SJCRH30 (cell line): ENCODE data around the gene FSTL4. TPM values are rescaled to one million over a fixed set of nuclear protein-coding genes. Genes with fewer than 3 reads are reported as not detected.
A peak's percentile ranks its signal among the peaks of the same experiment; 100 is the strongest.

Experiments used
- DNase-seq, 2 experiments: peaks; one replicate each; pipeline ENCODE4 v3.0.0-alpha.2; 2015 to 2020
- H3K27ac ChIP-seq: fragments of 250-450 bp; sonication (Bioruptor Pico); 2 replicates; pipeline ENCODE4 v1.5.1; 2020; ENCODE audit warnings: mild to moderate bottlenecking, moderate library complexity
- H3K27me3 ChIP-seq: fragments of 250-450 bp; sonication (Bioruptor Pico); 2 replicates; pipeline ENCODE4 v1.5.1; 2020; ENCODE audit warnings: mild to moderate bottlenecking, moderate library complexity
- H3K36me3 ChIP-seq: fragments of 250-450 bp; sonication (Bioruptor Pico); 2 replicates; pipeline ENCODE4 v1.5.1; 2020; ENCODE audit warnings: mild to moderate bottlenecking, moderate library complexity
- H3K4me1 ChIP-seq: fragments of 250-450 bp; sonication (Bioruptor Pico); 2 replicates; pipeline ENCODE4 v1.5.1; 2020; ENCODE audit warnings: mild to moderate bottlenecking, moderate library complexity
- H3K4me3 ChIP-seq: fragments of 250-450 bp; sonication (Bioruptor Pico); 2 replicates; pipeline ENCODE4 v1.5.1; 2020; ENCODE audit warnings: mild to moderate bottlenecking, moderate library complexity
- H3K9me3 ChIP-seq: fragments of 250-450 bp; sonication (Bioruptor Pico); replicated peaks from 2 replicates; pipeline ENCODE4 v1.5.1; 2020; ENCODE audit warnings: mild to moderate bottlenecking, moderate library complexity
- total RNA-seq: library from RNA; depleted of rRNA; stranded (reverse); fragments of >200 nt; shearing (Covaris generic); gene quantifications from 2 replicates; pipeline ENCODE4 v1.2.3, GENCODE V29; 2014

The FSTL4 gene
- total RNA-seq, 1 experiment from 2014 or later, result 7.1 TPM

GRCh38 chr5:133406208-133406976 lies 205.9 kb downstream of the FSTL4 start:
- DNase-seq, result no peak
- H3K4me3 ChIP-seq, result no peak overlapping the region

DNA sequence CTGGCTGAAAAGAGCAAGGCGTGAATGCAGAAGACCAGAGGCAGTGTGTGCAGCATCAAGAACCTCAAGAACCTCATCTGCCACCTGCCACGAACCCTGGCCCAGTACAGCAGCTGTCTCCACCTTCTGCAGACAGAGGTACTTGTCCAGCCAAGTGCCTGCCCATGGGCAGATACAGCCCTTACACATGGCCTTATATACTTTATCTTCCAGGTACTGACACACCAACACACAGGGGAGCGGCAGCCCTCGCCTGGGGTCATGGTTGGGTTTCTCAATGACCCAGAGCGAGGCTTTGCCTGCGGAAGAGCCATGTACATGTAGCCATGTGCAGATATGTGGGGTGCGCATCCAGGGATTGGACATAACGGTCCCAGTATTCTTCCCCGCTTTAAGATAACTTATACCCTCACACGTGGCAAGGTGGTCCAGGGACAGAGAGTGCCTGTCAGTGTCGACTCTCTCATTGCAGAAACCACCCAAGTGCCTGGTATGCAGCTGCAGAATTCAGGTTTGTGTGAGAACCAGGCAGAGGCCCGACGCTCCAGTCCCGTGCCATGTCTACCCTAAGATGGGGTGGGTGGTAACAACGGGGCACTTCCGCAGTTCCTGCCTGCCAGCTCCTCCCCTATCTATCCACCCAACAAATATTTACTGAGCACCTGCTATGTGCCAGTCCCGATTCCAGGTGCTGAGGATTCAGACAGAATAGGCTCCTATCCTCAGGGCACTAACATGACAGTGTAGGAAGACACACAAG lies 206.9 kb downstream of the FSTL4 start:
- H3K4me1 ChIP-seq, result no peaks in the 10 kb centered on the region
- H3K27ac ChIP-seq, result no peak overlapping the region
- H3K4me3 ChIP-seq, result no peak overlapping the region
- no peaks in the 10 kb centered on the region for H3K9me3 ChIP-seq
- H3K27me3 ChIP-seq, result no peaks in the 10 kb centered on the region
- no peaks in the 10 kb centered on the region for H3K36me3 ChIP-seq
- DNase-seq, result no peak

More at GRCh38 chr5:133406208-133406976, 205.9 kb downstream of the FSTL4 start:
- no peaks in the 10 kb centered on the region for H3K4me1 ChIP-seq
- H3K27me3 ChIP-seq, result no peaks in the 10 kb centered on the region
- H3K9me3 ChIP-seq, result no peaks in the 10 kb centered on the region
- H3K27ac ChIP-seq, result no peak overlapping the region
- no peaks in the 10 kb centered on the region for H3K36me3 ChIP-seq

DNA sequence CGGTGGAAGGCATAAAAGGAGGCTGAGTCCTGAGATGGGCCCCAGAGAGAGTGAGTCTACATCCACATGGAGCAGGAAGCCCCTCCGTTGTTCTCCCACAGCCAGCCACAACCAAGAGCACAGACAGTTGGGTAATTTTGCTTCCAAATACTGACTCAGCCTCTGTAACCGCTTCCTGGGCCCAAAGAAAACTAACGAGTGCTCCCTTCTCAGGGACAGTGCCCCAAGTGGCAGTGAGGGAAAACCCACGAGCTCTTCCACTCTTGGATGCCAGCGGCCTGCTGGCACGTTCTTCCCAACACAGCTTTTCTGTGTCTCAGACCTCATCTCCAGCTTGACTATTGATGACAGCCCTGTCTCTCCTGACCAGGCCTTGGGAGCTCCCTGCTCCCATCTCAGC lies 207.6 kb downstream of the FSTL4 start:
- no peak for DNase-seq
- Histone ChIP-seq H3K27ac (no peak overlapping the region), H3K9me3 (no peaks in the 10 kb centered on the region), H3K4me1 (no peaks in the 10 kb centered on the region), H3K36me3 (no peaks in the 10 kb centered on the region), H3K27me3 (no peaks in the 10 kb centered on the region), H3K4me3 (no peak overlapping the region)

GRCh38 chr5:133403741-133404364 lies 208.5 kb downstream of the FSTL4 start:
- no peak for DNase-seq
- H3K36me3 ChIP-seq, result no peaks in the 10 kb centered on the region
- H3K4me1 ChIP-seq, result no peaks in the 10 kb centered on the region
- no peaks in the 10 kb centered on the region for H3K9me3 ChIP-seq
- H3K27ac ChIP-seq, result no peak overlapping the region
- no peaks in the 10 kb centered on the region for H3K27me3 ChIP-seq
- no peak overlapping the region for H3K4me3 ChIP-seq

- H3K4me1 ChIP-seq, result no peaks in the 10 kb centered on the region
- H3K27me3 ChIP-seq, result no peaks in the 10 kb centered on the region
- H3K4me3 ChIP-seq, result no peak overlapping the region
- H3K36me3 ChIP-seq, result no peaks in the 10 kb centered on the region
- no peak overlapping the region for H3K27ac ChIP-seq
- no peaks in the 10 kb centered on the region for H3K9me3 ChIP-seq
- no peak for DNase-seq
These were observed 209.6 kb downstream of the FSTL4 start for GRCh38 chr5:133402775-133403174.

GRCh38 chr5:133401731-133402347 lies 210.5 kb downstream of the FSTL4 start:
- no peaks in the 10 kb centered on the region for H3K9me3 ChIP-seq
- H3K4me3 ChIP-seq, result no peak overlapping the region
- no peaks in the 10 kb centered on the region for H3K27me3 ChIP-seq
- no peak overlapping the region for H3K27ac ChIP-seq
- no peaks in the 10 kb centered on the region for H3K4me1 ChIP-seq
- no peak for DNase-seq
- H3K36me3 ChIP-seq, result no peaks in the 10 kb centered on the region

DNA sequence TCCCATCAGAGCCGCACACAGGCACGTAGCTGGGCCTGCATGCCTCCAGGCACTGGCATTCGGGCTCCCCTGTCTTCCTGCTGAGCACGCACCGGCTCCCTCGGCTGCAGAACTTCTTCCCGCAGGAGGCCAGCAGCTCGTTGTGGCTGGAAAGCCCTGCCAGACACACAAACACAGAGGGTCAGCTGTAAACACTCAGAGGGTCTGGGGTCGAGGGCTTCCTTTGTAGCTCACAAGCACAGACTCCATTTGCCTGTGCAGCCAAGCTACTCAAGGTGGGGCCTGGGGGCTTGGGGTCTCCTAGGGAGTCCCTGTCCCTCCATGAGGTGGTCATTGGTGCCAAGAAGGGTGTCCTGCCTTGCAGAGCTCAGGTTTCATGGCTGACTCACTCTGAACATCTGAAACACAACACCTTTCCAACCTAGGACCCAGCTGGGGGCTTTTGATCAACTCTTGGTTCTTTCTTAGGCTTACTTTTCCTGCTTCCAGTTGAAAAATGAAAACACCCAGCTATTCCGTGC lies 211.4 kb downstream of the FSTL4 start:
- no peak for DNase-seq
- H3K4me1 ChIP-seq, result no peaks in the 10 kb centered on the region
- H3K27me3 ChIP-seq, result no peaks in the 10 kb centered on the region
- no peak overlapping the region for H3K27ac ChIP-seq
- H3K4me3 ChIP-seq, result no peak overlapping the region
- no peaks in the 10 kb centered on the region for H3K9me3 ChIP-seq
- no peaks in the 10 kb centered on the region for H3K36me3 ChIP-seq

GRCh38 chr5:133400120-133400519 lies 212.2 kb downstream of the FSTL4 start:
- Histone ChIP-seq H3K4me1 (no peaks in the 10 kb centered on the region), H3K4me3 (no peak overlapping the region), H3K9me3 (no peaks in the 10 kb centered on the region), H3K36me3 (no peaks in the 10 kb centered on the region), H3K27me3 (no peaks in the 10 kb centered on the region), H3K27ac (no peak overlapping the region)
- DNase-seq, result no peak

DNA sequence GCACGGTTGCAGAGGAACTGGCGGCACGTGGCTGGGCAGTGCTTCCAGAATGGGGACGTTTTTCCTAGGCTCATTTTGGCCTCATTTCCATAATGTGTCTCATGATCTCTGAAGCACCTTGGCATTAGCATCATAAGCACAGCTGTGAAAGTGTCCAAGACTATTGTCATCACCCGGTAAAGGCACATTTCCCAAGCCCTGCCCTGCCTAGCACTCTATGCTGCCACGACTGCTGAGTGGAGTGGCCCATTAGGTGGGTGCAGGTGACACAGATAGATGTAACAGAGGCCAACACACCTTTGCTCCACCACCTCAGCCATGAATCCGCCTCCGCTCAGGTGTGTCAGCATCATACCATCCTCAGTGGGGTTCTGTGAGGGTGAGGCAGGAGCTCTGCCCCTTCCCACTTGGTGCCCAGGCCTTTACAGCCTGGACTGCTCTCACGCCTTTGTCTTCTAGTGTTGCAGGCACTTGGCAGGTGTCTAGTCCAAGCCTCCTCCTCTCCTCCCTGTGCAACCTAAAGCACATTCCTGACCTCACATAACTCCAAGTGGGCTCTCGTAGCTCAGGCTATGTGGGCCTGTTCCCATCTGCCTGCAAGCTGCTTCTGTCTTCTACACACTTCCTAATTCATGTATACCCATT lies 213.0 kb downstream of the FSTL4 start:
- Histone ChIP-seq H3K27me3 (no peaks in the 10 kb centered on the region), H3K4me1 (no peaks in the 10 kb centered on the region), H3K27ac (no peak overlapping the region), H3K4me3 (no peak overlapping the region), H3K36me3 (no peaks in the 10 kb centered on the region), H3K9me3 (no peaks in the 10 kb centered on the region)
- no peak for DNase-seq

DNA sequence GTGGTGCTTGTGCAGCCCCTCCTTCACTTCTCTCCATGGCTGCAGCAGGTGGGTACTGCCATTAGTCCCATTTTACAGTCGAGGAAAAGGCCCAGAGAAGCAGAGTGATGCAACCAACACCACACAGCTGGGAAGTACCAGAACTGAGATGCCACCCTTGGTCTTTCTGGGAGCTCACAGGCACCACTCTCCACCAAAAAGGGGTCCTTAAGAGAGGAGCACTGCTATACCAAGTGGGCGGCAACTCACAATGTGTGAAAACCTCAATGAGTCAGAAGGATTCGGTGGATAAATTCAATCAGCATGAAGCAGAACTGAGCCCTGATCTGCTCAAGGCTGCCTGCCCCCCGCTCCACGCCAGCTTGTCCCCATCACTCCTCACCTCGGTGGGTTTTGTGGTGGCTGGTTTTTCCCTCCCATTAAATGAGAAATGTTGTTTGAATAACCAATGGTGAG lies 213.7 kb downstream of the FSTL4 start:
- Histone ChIP-seq H3K4me3 (no peak overlapping the region), H3K4me1 (no peaks in the 10 kb centered on the region), H3K9me3 (no peaks in the 10 kb centered on the region), H3K27ac (no peak overlapping the region), H3K27me3 (no peaks in the 10 kb centered on the region), H3K36me3 (no peaks in the 10 kb centered on the region)
- no peak for DNase-seq

DNA sequence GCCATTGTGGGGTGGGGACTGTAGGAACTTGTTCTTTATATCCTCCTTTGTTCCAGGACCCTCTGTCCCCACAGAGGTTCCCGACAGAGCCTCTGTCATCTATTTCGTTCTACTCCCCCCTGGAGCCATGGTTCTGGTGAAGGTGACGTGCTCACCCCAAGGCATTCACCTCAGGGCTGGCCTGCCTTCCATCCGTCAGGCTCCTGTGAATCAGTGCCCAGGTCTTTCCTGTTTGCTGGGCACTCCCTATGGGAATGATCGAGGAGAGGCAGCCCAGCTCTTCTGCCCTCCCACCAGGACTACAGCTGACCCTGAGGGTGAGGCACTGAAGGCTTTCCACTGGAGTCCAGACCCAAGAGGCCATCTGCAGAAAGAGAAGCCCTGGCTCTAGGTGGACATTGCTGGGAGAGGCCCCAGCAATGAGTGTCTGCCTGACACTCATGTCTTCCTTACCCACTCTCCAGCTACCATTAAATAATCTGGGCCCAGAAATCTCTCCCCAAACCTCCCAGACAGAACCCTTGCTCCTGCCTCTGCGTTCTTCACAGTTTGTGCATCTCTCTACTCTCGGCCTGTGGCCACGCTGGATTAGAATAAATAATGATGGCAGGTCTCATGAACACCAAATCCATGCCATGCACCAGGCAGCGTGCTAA lies 214.2 kb downstream of the FSTL4 start:
- no peak for DNase-seq
- Histone ChIP-seq H3K9me3 (no peaks in the 10 kb centered on the region), H3K36me3 (no peaks in the 10 kb centered on the region), H3K27ac (no peak overlapping the region), H3K27me3 (no peaks in the 10 kb centered on the region), H3K4me3 (no peak overlapping the region), H3K4me1 (no peaks in the 10 kb centered on the region)

DNA sequence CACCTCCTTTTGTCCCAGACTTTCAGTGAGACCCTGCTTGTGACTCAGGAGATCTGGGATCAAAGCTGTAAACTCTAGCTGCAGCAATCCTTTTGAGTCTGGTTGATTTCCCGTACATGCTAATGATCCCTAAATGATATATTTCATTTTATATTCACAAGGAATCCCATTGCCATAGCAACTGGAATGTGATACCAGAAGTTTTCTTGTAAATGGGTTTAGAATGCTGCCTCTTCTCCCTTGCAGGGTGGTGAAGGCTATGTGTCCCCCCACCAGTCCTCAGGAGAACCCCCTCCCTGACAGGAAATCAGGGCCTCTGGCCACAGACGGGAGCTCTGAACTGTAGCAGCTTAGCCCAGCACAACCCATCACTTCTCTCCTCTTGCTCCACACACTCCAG lies 215.0 kb downstream of the FSTL4 start:
- no peak for DNase-seq
- H3K27me3 ChIP-seq, result no peaks in the 10 kb centered on the region
- H3K36me3 ChIP-seq, result no peaks in the 10 kb centered on the region
- no peaks in the 10 kb centered on the region for H3K9me3 ChIP-seq
- no peak overlapping the region for H3K27ac ChIP-seq
- no peak overlapping the region for H3K4me3 ChIP-seq
- H3K4me1 ChIP-seq, result no peaks in the 10 kb centered on the region

GRCh38 chr5:133396814-133397213 lies 215.5 kb downstream of the FSTL4 start:
- peak in 1 of 2 experiments; percentile 15 for DNase-seq
- no peak overlapping the region for H3K27ac ChIP-seq
- H3K4me3 ChIP-seq, result no peak overlapping the region
- no peaks in the 10 kb centered on the region for H3K4me1 ChIP-seq
- H3K27me3 ChIP-seq, result no peaks in the 10 kb centered on the region
- H3K9me3 ChIP-seq, result no peaks in the 10 kb centered on the region
- H3K36me3 ChIP-seq, result no peaks in the 10 kb centered on the region

GRCh38 chr5:133396187-133396741 lies 216.1 kb downstream of the FSTL4 start:
- Histone ChIP-seq H3K27ac (no peak overlapping the region), H3K36me3 (no peaks in the 10 kb centered on the region), H3K9me3 (no peaks in the 10 kb centered on the region), H3K4me1 (no peaks in the 10 kb centered on the region), H3K27me3 (no peaks in the 10 kb centered on the region), H3K4me3 (no peak overlapping the region)
- DNase-seq, result no peak
